Stimulated activated CD8-positive, alpha-beta memory T cell treated with anti-CD3 and anti-CD28 coated beads, Interleukin-4, amount 100 ng/mL, for 1 hour (primary cell): ENCODE measurements around the gene ERF.
A peak's percentile ranks its signal among the peaks of the same experiment; 100 is the strongest.

Experiments
- DNase-seq, 2 donors: peaks; one replicate each; pipeline ENCODE4 v3.0.0-alpha.2; 2020; ENCODE audit warnings: low read depth in 2 of 2, low spot score in 1 of 2

Gene ERF

DNA sequence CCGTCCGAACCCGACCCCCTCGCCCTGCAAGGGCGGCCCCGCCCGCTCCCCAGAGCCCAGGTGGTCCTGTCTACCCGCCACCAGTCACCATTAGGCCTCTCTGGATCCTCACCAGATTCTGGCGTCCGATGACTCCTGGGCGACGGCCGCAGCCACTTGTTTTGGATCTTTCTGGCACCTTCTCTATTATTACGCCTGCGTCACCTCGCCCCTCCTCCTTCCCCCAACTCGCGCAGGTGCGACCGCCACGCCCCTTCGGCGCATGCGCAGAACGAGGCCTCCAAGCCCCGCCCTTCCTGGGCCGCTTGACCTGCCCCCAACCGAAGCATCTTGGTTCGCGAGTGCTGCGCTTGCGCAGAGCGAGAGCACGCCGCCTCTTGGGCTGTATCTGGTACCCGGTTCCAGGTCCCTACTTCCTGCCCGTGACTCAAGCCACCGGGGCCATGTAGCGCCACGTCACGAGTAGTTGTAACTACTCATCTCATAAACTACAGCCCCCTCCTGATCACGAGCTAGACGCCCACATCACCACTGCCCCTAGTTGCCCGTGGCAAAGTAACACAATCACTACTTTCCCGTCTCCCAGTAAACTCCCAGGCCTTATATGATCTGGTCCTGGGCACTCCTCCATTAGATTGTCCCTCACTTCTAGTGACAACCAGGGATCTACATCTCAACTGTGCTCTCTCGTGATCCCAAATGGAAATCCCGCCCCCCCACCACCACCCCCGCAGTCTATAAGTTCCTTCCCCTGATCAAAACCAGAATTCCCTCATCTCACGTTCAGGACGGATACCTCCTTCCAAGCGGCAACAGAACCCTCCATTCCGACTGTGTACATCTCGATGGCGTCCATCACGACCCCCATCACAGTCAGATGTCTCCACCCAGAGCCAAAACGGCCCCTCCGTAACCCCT lies 37.1 kb downstream of the ERF start, which contains the start of gene DEDD2:
Gene DEDD2, minus strand, starts transcription at position 158 of the 918 bp plus-strand sequence. CDS start 670 bp downstream, outside the sequence.
- DNase-seq = peak; percentile 99 to 100

DNA sequence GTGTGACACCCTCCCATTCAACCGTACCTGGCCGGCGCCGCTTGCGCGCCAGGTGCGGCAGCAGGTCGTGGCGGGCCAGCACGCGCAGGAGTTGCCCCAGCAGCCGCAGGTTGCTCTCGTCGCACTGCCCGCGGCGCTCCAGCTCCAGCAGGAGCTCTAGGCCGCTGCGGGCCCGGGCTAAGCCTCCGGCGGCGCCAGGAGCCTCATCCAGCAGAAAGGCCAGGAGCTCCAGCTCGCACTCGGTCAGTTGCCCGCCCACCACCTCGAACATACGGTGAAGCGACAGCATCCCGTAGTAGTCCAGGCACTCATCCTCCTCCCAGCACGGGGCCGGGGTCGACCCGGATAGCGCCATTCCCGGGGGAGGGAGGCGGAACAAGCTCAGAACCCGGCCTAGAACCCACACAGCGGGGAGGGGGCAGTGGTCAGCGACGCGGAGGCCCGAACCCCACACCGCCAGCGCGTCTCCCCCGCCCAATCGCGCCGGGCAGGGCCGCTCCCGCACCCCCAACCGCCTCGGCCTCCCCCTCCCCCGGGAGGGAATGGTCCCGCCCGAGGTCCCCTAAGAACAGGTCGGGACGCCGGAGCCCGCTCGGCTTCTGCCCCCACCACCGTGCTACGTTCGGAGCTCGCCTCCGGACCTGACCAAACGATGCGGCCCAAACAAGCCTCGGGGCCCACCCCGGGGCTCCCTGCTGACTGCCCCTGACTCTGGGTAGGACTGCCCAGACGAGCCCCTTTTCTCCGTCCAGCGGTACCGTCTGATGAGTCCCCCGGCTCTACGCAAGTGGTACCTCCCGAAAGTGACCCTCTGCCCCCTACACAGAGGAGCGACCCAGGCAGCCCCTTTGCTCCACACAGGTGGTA lies 38.0 kb downstream of the ERF start:
- DNase-seq = no peak

DNA sequence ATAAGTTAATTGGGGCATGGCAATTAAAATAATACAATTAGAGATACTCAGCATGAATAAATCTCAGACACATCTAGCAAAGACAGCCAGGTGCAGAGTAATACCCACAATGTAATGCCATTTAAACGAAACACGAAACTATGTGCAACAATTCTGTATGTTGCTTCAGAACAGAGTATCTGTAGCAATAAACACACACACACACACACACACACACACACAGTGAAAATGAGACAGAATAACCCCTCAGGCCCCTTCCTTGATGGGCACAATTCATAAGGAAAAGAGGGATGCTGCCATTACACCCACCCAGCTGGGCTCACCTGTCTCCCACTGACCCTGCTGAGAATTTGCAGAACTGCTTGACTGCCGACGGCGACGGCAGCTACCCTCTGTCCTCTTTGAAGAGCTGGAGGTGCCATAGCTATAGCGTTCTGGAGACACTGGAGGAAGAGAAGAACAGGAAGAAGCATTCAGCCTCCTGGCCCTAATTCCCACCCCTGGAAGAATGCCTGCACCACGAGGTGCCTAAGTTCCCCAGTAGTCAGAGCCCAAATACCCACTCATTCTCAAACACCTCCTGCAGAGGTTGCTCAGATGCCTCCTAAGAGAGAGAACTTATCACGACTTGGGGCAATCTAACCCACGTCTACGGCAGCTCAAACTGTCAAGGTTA lies 40.0 kb downstream of the ERF start:
- DNase-seq = no peak

DNA sequence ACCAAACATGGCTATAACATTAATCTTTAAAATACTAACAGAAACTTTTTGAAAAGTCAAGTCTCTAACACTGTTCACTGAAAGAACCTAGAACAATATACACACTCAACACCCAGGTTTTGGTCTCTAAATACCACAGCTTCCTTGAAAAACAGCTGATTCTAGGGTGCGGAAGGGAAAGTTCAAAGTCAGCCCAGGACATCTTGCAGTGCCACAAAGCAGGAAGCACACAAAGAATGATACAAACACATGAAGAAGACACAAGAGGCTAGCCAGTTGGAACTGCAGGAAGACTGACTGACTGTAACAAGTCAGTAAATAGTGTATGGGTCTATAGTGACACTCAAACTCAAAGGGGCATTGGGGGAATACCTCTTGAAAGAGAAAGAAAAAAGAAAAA lies 42.0 kb downstream of the ERF start:
- DNase-seq = no peak

DNA sequence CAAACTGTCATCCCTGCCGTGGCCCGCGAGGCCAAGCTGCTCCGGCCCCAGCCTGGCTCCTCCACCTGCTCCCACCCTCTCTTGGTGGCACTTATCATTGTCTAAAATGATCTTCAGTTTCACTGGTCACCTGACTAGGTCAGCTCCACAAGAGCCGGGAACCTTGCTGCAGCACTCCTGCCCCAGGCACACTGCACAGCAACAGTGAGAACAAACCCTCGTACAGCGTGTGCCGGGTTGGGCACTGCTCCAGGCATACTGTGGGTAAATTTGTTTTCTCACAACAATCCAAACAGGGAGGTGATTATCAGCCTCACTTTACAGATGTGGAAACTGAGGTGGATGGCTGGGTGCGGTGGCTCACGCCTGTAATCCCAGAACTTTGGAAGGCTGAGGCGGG lies 46.3 kb downstream of the ERF start:
- no peak for DNase-seq

DNA sequence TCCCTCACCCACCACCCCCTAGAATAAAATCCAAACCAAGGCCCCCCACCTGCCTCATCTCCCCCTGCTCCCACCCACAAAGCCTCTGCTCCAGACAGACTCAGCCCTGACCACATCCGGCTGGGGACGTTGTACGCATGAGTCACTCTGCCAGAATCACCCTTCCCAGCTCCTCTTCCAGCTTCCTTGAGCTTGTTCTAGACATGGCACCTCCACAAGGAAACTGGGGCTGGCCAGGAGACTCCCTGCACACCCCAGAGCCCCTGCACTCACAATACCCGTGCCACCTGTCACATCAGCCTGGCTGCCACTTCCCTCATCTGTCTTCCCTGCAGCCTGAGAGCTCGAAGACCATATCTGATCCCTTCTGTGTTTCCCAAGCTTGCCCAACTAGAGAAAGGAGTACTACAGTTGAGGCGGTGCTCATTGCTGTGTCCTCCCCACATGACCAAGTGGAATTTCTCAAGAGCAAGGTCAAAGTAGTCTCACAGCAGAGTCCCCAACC lies 47.1 kb downstream of the ERF start:
- DNase-seq = no peak

DNA sequence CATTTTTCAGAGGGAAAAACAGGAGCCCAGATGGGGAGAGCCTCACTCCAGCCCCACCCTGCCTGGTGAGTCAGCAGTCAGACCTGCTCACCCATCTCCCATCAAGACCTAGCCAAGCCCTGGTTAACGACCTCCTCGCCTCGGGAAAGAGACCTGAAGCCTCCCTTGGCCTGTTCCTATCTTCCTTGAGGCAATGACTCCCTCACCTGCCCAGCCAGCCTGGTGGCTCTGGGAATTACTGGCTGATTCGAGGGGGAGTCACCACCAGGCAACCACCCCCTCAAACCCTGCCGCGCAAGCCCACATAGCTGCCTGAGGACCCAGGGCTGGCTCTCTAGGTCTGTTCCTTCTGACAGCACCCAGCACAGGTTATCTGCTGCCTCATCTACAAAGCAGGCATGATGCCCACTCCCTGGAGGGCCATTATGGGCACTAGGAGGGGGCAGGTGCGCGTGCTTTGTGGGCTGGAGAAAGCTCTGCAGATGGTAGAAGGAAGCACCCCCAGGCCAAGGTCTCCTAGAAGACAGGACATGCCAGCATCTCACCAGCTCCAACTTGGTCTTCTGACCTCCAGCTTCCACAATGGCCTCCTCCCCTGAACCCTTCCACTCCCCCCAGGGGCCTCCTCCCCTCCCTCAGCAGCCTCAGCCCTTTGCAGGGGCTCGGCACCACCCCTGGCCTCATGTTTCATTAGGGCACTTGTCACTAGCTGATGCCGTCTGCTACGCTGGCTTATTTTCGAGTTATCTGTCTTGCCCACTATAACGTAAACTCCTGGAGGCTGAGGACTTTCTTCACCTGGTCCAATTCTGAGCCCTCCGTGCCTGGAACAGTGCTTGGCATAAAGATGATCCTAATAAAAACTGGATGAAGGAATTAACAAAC lies 47.8 kb downstream of the ERF start:
- DNase-seq = no peak

DNA sequence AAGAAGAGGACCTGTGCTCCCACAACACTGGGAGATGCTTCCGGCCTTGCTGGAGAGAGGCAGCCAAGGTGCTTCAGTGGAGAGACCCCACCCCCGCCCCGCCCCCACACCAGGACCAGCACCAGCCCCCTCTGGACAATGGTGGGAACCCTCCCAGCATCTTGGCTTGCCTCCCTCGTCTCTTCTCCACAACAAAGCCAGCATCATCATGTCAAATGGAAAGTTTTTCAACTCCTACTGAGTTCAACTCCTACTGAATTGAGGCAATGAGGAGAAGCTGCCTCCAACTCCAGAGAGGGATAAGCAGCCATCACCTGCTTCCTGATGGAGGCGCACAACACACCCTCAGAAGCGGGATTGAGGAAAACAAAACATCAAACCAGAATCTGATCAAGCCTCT lies 50.3 kb downstream of the ERF start:
- no peak for DNase-seq

DNA sequence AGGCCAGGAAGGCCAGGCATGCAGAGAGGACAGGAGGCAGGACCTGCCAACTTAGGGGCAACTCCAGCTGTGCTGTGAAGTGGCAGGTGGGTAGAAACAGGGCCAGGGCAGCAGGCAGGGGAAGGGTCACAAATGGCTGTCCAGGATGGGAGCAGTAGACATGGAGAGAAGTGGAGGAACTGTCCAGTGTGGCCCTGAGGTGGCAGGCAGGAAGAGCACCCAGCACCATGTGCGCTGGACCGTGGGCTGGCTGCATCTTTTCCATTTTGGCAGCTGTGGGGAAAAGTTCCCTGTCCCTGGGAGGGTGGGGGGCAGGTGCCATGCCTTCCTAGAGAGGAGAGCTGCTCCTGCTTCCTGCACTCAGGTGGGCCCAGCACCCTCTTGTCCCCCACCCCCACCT lies 51.2 kb downstream of the ERF start:
- DNase-seq = no peak

DNA sequence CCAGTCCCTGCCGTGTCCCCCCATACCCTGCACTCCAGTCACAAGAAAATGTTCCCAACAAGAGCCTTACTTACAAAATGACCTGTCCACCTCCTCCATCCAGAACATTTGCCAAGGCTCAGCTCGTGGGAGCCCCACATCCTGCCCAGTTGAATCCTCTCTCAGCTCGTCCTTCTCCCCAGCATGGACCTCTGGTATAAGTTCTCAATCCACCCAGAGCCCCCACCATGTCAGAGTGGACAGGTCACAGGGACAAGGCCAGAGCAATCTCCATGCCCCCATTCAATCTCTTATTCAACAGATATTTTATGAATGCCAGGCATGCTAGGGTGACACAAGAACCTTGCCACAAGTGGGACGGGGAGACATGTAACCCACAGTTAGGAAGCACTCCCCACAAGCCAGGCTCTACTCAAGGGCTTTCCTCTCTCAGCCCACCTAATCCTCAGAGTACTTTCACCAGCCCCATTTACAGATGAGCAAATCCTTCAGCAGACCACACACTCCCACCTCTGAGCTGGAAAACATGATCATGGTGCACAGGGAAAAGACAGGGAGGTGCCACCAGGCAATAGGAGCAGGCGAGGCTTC lies 52.5 kb downstream of the ERF start:
- DNase-seq = no peak

DNA sequence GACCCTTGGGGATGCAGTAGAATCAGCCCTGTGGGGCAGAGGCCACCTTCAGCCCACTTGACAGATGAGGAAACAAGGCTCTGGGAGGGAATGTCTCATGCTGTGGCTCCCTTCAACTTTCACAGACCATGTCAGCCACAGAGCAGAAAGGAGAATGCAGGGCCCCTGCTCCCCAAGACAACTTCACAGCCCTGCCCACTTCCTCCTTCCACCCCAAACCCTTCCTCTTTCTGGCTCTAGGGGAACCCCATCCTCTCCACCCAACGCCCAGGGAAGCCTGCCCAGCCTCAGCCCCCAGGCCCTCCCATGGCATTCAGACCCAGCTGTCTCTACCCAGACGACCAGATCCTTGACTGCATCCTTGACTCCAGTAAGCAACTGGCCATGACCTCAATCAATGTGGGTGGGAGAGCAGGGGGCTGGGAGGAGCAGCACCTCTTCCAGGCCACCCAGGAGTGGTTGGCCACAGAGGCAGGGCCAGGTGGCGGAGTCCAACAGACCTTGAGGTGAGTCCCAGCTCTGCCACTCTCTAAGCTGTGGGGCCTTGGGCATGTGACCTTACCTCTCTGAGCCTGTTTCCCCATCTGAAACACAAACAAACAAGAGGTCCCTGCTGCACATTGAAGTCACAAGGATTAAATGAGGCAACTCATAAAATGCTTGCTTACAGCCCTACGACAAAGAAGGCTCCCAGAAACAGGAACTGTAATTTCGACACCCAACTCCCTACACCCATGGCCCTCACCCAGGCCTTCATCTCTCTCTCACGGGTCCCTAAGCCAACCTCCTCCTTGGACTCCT lies 53.2 kb downstream of the ERF start:
- DNase-seq = no peak

DNA sequence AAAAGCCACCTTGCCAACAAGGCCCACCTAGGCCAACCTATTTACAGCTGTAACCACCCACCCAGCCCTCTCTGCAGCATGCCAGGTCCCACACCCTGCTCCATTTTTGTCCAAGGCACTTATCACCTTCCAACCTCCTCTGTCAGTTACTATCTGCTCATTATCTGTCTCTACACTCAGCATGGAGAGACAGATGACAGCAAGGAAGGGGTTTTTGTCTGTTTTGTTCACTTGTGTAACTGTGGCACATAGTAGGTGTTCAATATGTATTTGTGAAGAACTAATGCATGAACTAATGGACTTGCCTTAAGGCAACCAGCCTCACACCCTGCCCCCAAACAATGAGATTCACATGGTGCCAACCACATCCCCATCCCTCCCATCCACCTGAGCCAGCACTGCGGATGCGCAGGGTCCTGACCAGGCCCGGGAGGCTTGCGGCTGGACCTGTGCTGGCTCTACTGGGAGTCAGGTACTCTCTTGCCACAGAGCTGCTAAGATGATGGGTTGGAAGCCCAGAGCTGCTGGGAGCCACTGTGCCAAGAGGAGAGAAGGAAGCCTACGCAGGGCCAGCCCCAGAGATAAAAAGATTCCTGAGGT lies 54.7 kb downstream of the ERF start:
- DNase-seq = no peak

DNA sequence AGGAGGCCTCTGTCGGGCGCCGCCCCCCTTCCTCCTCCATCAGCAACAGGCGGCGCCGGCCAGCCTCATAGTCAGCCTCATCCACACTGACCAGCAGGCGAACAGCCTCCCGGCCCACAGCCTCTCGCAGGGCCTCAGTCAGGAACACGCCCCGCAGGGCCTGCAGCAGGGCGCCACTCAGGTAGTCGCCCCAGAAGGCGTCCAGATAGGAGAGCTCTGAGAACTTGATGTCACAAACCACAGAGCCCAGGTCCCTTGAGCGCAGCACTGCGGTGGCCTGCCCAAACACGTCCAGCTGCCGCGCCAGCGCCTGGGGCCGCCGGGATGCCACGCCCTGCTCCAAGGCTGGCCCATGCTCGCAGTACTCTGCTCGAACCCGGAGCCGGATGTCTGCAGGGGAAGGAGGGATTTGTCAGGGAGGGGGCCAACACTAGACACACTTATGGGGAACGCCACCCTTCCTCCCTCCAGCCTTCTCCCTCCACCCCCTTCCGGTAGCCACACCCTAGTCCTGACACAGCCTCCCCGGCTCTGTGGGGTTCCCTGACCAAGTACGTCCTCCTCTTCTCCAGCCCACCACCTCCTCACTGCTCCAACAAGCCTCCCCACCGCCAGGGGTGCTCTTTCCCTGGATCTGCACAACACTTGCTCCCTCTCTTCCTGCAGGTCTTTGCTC lies 55.4 kb downstream of the ERF start:
- no peak for DNase-seq

DNA sequence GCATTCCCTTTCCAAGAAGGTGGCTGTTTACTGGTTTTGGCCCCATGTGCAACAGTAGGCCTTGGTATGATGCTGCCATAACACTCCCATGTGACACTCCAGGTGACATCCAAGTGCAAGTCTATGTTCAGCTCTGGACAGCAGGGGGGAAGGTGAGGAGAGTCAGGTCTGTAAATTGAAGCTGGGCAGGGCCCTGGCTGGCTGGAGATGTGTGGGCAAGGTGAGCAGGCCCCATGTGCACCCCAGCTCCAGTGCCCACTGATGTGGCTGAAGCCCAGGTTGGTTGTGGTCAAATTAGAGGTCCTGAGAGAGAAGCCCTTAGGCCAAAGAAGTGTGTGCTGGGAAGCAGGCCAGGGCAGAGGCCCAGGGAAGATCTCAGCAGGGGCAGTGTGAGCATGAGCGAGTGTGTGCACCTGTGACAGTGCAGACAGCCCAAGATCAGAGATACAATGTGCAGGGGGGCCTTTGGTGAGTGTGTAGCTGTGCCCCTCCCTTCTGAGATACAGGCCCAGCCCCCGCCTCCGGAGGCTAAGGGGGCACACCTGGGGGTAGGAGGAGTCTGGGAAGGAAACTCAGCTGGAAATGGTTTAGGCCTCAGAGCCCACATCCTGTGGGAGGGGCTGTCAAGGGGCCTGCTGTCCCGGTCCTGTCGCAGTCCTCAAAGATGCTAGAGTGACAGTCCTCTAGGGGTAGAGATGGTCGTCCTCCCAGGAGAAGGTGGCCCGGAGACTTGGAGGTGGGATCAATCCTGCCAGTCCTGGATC lies 56.1 kb downstream of the ERF start:
- DNase-seq = peak in 1 of 2 donors; percentile 57
